Sigmoid colon (tissue), 7 donors: Measurements from ENCODE around the gene RSAD1. TPM values are rescaled to one million over a fixed set of nuclear protein-coding genes. Genes with fewer than 3 reads are reported as not detected.
"Not testable (repeated sequence)": the region's sequence is repeated elsewhere in the genome, so short reads cannot be mapped to it uniquely, and the experiment has no call there.

ENCODE experiments used
- DNase-seq: peaks from one replicate; pipeline ENCODE4 v3.0.0-alpha.2; 2019
- H3K27ac ChIP-seq, 4 donors: fragments of 200-600 bp; sonication (generic); one replicate each; pipeline ENCODE4 v1.5.1; 2016 to 2019; ENCODE audit warnings: mild to moderate bottlenecking in 1 of 4
- H3K27me3 ChIP-seq, 3 donors: fragments of 200-600 bp; sonication (generic); one replicate each; pipeline ENCODE4 v1.5.1; 2019; ENCODE audit warnings: mild to moderate bottlenecking in 1 of 3
- H3K36me3 ChIP-seq, 4 donors: fragments of 200-600 bp; sonication (generic); one replicate each; pipeline ENCODE4 v1.5.1; 2016 to 2019
- H3K4me1 ChIP-seq, 4 donors: fragments of 200-600 bp; sonication (generic); one replicate each; pipeline ENCODE4 v1.5.1; 2017 to 2019
- H3K4me3 ChIP-seq, 4 donors: fragments of 200-600 bp; sonication (generic); one replicate each; pipeline ENCODE4 v1.5.1; 2017 to 2019; ENCODE audit warnings: mild to moderate bottlenecking in 2 of 4, moderate library complexity in 1 of 4
- H3K9me3 ChIP-seq, 4 donors: fragments of 200-600 bp in 3 of 4; sonication (generic) in 3 of 4; one replicate each; pipeline versions ENCODE4 v1.5.1 to v1.6.1; 2013 to 2019
- CTCF ChIP-seq, 4 experiments: fragments of 450-650 bp in 3 of 4; fragments of 200-600 bp in 1 of 4; IDR thresholded peaks; one replicate each; pipeline ENCODE4 v1.5.1; 2016 to 2019; ENCODE audit warnings: antibody characterized with exemption in 4 of 4, mild to moderate bottlenecking in 3 of 4, moderate library complexity in 2 of 4
- EP300 ChIP-seq, 4 donors: sonication (generic); formaldehyde crosslinking; IDR thresholded peaks; one replicate each; pipeline ENCODE4 v1.6.1; 2017; ENCODE audit warnings: antibody characterized with exemption in 4 of 4
- POLR2A ChIP-seq, 2 donors: fragments of 450-650 bp; IDR thresholded peaks; one replicate each; pipeline ENCODE4 v1.6.1; 2016; ENCODE audit warnings: antibody characterized with exemption in 2 of 2, mild to moderate bottlenecking in 2 of 2, moderate library complexity in 2 of 2
- POLR2AphosphoS5 ChIP-seq, 4 donors: sonication (generic); formaldehyde crosslinking; IDR thresholded peaks; one replicate each; pipeline ENCODE4 v1.6.1; 2017; ENCODE audit warnings: antibody characterized with exemption in 4 of 4
- WGBS, 2 donors: extraction: QIAGEN DNeasy Blood & Tissue Kit; methylation state at CpG; one replicate each; pipeline ENCODE4 v1.1.7; 2013; 5-methylcytosine and 5-hydroxymethylcytosine counted together
- intact Hi-C: fragments of 100-400 bp; cut with DNase I; formaldehyde crosslinking; loops from one replicate; pipeline ENCODE4 v1.15.1; 2023
- polyA plus RNA-seq, 3 donors: library from polyadenylated mRNA; stranded (reverse); fragments of 200-250 nt; gene quantifications; one replicate each; pipeline ENCODE4 v1.2.3, GENCODE V29; 2013
- total RNA-seq, 4 donors: library from RNA; depleted of rRNA; stranded (reverse); fragments of >200 nt; gene quantifications; one replicate each; pipeline ENCODE4 v1.1.0, GENCODE V29; 2016
- donor health status: healthy with polysubstance abuse.
- donor health status: Bipolar disorder and iron deficiency.
- donor health status: healthy.

RSAD1 gene
- total and polyA plus RNA-seq, 7 donors: 18.6 to 33.6 (median 23.2) TPM

GRCh38 chr17:50471009-50471905, 7.4 kb upstream of the RSAD1 start:
- TF ChIP-seq CTCF (IDR thresholded peaks at IDR 0.05) (no peak), POLR2AphosphoS5 (IDR thresholded peaks at IDR 0.05) (no peak), EP300 (IDR thresholded peaks at IDR 0.05) (no peak), POLR2A (IDR thresholded peaks at IDR 0.05) (no peak)
- H3K4me3 ChIP-seq: no peak overlapping the region
- peaks cover 16 to 37% (median 25%) of the 10 kb centered on the region in 3 donors for H3K27me3 ChIP-seq
- H3K9me3 ChIP-seq: no peaks in the 10 kb centered on the region
- no peaks in the 10 kb centered on the region for H3K36me3 ChIP-seq
- H3K4me1 ChIP-seq: peaks cover 0 to 18% (median 14%) of the 10 kb centered on the region in 4 donors
- WGBS, 2 donors: 79 to 81% methylated on average over 22 of the region's 22 CpGs
- no peak overlapping the region for H3K27ac ChIP-seq
- peak; percentile 43 for DNase-seq
- intact Hi-C loops: no loop called here

- Histone ChIP-seq H3K36me3 (no peaks in the 10 kb centered on the region), H3K4me1 (peaks cover 0 to 18% (median 14%) of the 10 kb centered on the region in 4 donors), H3K9me3 (no peaks in the 10 kb centered on the region), H3K27ac (no peak overlapping the region), H3K27me3 (peaks cover 16 to 42% (median 29%) of the 10 kb centered on the region in 3 donors), H3K4me3 (no peak overlapping the region)
- no peak for DNase-seq
- WGBS, 2 donors: 95 to 98% methylated on average over 10 of the region's 10 CpGs
- intact Hi-C loops: no loop called here
- no peak for TF ChIP-seq EP300 (IDR thresholded peaks at IDR 0.05)
- TF ChIP-seq POLR2A (IDR thresholded peaks at IDR 0.05): no peak
- no peak for TF ChIP-seq POLR2AphosphoS5 (IDR thresholded peaks at IDR 0.05)
- no peak for TF ChIP-seq CTCF (IDR thresholded peaks at IDR 0.05)
Observed at GRCh38 chr17:50472286-50472685, 6.4 kb upstream of the RSAD1 start.

GRCh38 chr17:50472761-50473161, 5.9 kb upstream of the RSAD1 start:
- H3K27ac ChIP-seq, H3K36me3 ChIP-seq, H3K4me3 ChIP-seq, H3K9me3 ChIP-seq, DNase-seq, intact Hi-C loops: not testable (repeated sequence)
- peaks cover 16 to 40% (median 26%) of the 10 kb centered on the region in 3 donors for H3K27me3 ChIP-seq
- 92 to 94% methylated on average over 13 of the region's 13 CpGs for WGBS, 2 donors
- peaks cover 0 to 20% (median 14%) of the 10 kb centered on the region in 4 donors for H3K4me1 ChIP-seq

GRCh38 chr17:50473901-50474300, 4.8 kb upstream of the RSAD1 start:
- no peak for DNase-seq
- Histone ChIP-seq H3K9me3 (no peaks in the 10 kb centered on the region), H3K27ac (no peak overlapping the region), H3K36me3 (no peaks in the 10 kb centered on the region), H3K27me3 (peaks cover 9 to 28% (median 14%) of the 10 kb centered on the region in 3 donors), H3K4me3 (no peak overlapping the region), H3K4me1 (peaks cover 0 to 17% (median 9%) of the 10 kb centered on the region in 4 donors)
- intact Hi-C loops: no loop called here
- TF ChIP-seq POLR2AphosphoS5 (IDR thresholded peaks at IDR 0.05): no peak
- 87 to 94% methylated on average over 11 of the region's 11 CpGs for WGBS, 2 donors

- TF ChIP-seq EP300 (IDR thresholded peaks at IDR 0.05) (no peak), POLR2AphosphoS5 (IDR thresholded peaks at IDR 0.05) (no peak), POLR2A (IDR thresholded peaks at IDR 0.05) (no peak), CTCF (IDR thresholded peaks at IDR 0.05) (no peak)
- no peak for DNase-seq
- H3K27ac ChIP-seq: no peak overlapping the region
- H3K27me3 ChIP-seq: peaks cover 3 to 22% (median 8%) of the 10 kb centered on the region in 3 donors
- intact Hi-C loops: no loop called here
- no peak overlapping the region for H3K4me3 ChIP-seq
- H3K4me1 ChIP-seq: peaks cover 0 to 13% (median 4%) of the 10 kb centered on the region in 4 donors
- WGBS, 2 donors: 80 to 88% methylated on average over 6 of the region's 6 CpGs
- no peaks in the 10 kb centered on the region for H3K36me3 ChIP-seq
- no peaks in the 10 kb centered on the region for H3K9me3 ChIP-seq
Observed at GRCh38 chr17:50474523-50474922, 4.1 kb upstream of the RSAD1 start.
